Fibroblast of lung (primary cell): ENCODE results near the gene CERK. TPM values are rescaled to one million over a fixed set of nuclear protein-coding genes. Genes with fewer than 3 reads are reported as not detected.

Experiments
- DNase-seq, 2 donors: peaks; one replicate each; pipeline versions ENCODE4 v3.0.0 to v3.0.0-alpha.2; 2010; ENCODE audit warnings: low read depth in 2 of 2
- H2AFZ ChIP-seq: 2 replicates; pipeline ENCODE4 v1.5.1; 2012; ENCODE audit warnings: low read length, control low read depth, inconsistent platforms
- H3K27ac ChIP-seq: 2 replicates; pipeline ENCODE4 v1.5.1; 2011; ENCODE audit warnings: low read length, control low read depth; ENCODE audit not compliant: insufficient read depth
- H3K27me3 ChIP-seq: 2 replicates; pipeline ENCODE4 v1.5.1; 2011; ENCODE audit warnings: mild to moderate bottlenecking, low read length; ENCODE audit not compliant: control insufficient read depth, insufficient read depth
- H3K36me3 ChIP-seq: 2 replicates; pipeline ENCODE4 v1.5.1; 2011; ENCODE audit warnings: low read length; ENCODE audit not compliant: control insufficient read depth, insufficient read depth
- H3K4me1 ChIP-seq: 2 replicates; pipeline ENCODE4 v1.5.1; 2011; ENCODE audit warnings: low read length; ENCODE audit not compliant: control insufficient read depth, insufficient read depth; ENCODE audit errors: extremely low read depth
- H3K4me2 ChIP-seq: 2 replicates; pipeline ENCODE4 v1.5.1; 2011; ENCODE audit warnings: low read length, control low read depth; ENCODE audit not compliant: insufficient read depth; ENCODE audit errors: extremely low read depth
- H3K4me3 ChIP-seq, 4 experiments: fragments of 200-600 bp in 1 of 4; sonication (generic) in 1 of 4; replicated peaks in 1 of 4; 2 replicates each; pipeline ENCODE4 v1.5.1; 2011 to 2016; ENCODE audit warnings: low read length in 4 of 4, low read depth in 3 of 4, mild to moderate bottlenecking in 3 of 4, control low read depth in 2 of 4, inconsistent platforms in 1 of 4, mixed read lengths in 1 of 4; ENCODE audit not compliant: insufficient read depth in 1 of 4; ENCODE audit errors: control extremely low read depth in 1 of 4
- H3K79me2 ChIP-seq: 2 replicates; pipeline ENCODE4 v1.5.1; 2012; ENCODE audit warnings: mild to moderate bottlenecking, low read length, inconsistent platforms; ENCODE audit not compliant: control insufficient read depth, insufficient read depth
- H3K9ac ChIP-seq: 2 replicates; pipeline ENCODE4 v1.5.1; 2011; ENCODE audit warnings: mild to moderate bottlenecking, low read length, control low read depth; ENCODE audit not compliant: insufficient read depth
- H3K9me3 ChIP-seq: 2 replicates; pipeline ENCODE4 v1.5.1; 2012; ENCODE audit warnings: low read depth, low read length; ENCODE audit not compliant: control insufficient read depth, insufficient read depth
- H4K20me1 ChIP-seq: 2 replicates; pipeline ENCODE4 v1.5.1; 2011; ENCODE audit warnings: low read length; ENCODE audit not compliant: control insufficient read depth, insufficient read depth; ENCODE audit errors: extremely low read depth
- EZH2 ChIP-seq: IDR thresholded peaks from 2 replicates; pipeline ENCODE4 v1.5.1; 2012; ENCODE audit warnings: low read length, control low read depth, mild to moderate bottlenecking; ENCODE audit errors: missing control alignments
- polyA plus RNA-seq, 2 donors: library from polyadenylated mRNA; depleted of rRNA in 1 of 2; stranded (reverse) in 1 of 2; unstranded in 1 of 2; fragments of >200 nt; gene quantifications; 2 replicates each; pipeline ENCODE4 v1.2.1, GENCODE V29; 2011 to 2012; ENCODE audit warnings: missing spikeins in 1 of 2
- total RNA-seq: library from RNA; depleted of rRNA; stranded (reverse); fragments of >200 nt; gene quantifications from 2 replicates; pipeline ENCODE4 v1.2.1, GENCODE V29; 2014
- TF ChIP-seq, protein P1 (sequence below), 2 donors: IDR thresholded peaks in 1 of 2; conservative IDR thresholded peaks in 1 of 2; 1 replicate in 1 of 2; 2 replicates in 1 of 2; pipeline ENCODE4 v1.5.1; 2011 to 2012; ENCODE audit warnings: low read length in 2 of 2, control low read depth in 1 of 2, inconsistent platforms in 1 of 2, low read depth in 1 of 2, mild to moderate bottlenecking in 1 of 2

CERK gene
- total and polyA plus RNA-seq, 2 donors (not counting 1 experiment from before 2014, with no cell fraction given), result 19.5 to 24.9 TPM

- Histone ChIP-seq H3K27ac (no peak overlapping the region), H2AFZ (no peak overlapping the region), H3K9ac (no peak overlapping the region), H3K4me2 (no peak overlapping the region), H3K4me3 (no peak overlapping the region), H3K79me2 (peaks cover 39% of the 10 kb centered on the region), H3K4me1 (peaks cover 3% of the 10 kb centered on the region), H3K27me3 (no peaks in the 10 kb centered on the region), H4K20me1 (no peaks in the 10 kb centered on the region), H3K36me3 (no peaks in the 10 kb centered on the region), H3K9me3 (no peaks in the 10 kb centered on the region)
- TF ChIP-seq EZH2, result no peak
- TF ChIP-seq, protein P1, sequence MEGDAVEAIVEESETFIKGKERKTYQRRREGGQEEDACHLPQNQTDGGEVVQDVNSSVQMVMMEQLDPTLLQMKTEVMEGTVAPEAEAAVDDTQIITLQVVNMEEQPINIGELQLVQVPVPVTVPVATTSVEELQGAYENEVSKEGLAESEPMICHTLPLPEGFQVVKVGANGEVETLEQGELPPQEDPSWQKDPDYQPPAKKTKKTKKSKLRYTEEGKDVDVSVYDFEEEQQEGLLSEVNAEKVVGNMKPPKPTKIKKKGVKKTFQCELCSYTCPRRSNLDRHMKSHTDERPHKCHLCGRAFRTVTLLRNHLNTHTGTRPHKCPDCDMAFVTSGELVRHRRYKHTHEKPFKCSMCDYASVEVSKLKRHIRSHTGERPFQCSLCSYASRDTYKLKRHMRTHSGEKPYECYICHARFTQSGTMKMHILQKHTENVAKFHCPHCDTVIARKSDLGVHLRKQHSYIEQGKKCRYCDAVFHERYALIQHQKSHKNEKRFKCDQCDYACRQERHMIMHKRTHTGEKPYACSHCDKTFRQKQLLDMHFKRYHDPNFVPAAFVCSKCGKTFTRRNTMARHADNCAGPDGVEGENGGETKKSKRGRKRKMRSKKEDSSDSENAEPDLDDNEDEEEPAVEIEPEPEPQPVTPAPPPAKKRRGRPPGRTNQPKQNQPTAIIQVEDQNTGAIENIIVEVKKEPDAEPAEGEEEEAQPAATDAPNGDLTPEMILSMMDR (conservative IDR thresholded peaks at IDR 0.05 in 1 of 2, IDR thresholded peaks at IDR 0.05 in 1 of 2; ENCODE audit: low read depth in 1 of 2, low read length in 2 of 2), result no peak
- no peak for DNase-seq
These were observed 36.4 kb upstream of the CERK start for GRCh38 chr22:46774253-46774979.

GRCh38 chr22:46773076-46773475, 35.0 kb upstream of the CERK start:
- no peak for TF ChIP-seq EZH2
- TF ChIP-seq, protein P1 (conservative IDR thresholded peaks at IDR 0.05 in 1 of 2, IDR thresholded peaks at IDR 0.05 in 1 of 2; ENCODE audit: low read depth in 1 of 2, low read length in 2 of 2), result no peak
- Histone ChIP-seq H3K4me2 (no peak overlapping the region), H3K79me2 (peaks cover 41% of the 10 kb centered on the region), H3K27ac (no peak overlapping the region), H3K36me3 (no peaks in the 10 kb centered on the region), H3K9me3 (no peaks in the 10 kb centered on the region), H3K9ac (no peak overlapping the region), H3K4me3 (no peak overlapping the region), H2AFZ (no peak overlapping the region), H4K20me1 (no peaks in the 10 kb centered on the region), H3K27me3 (no peaks in the 10 kb centered on the region), H3K4me1 (peaks cover 3% of the 10 kb centered on the region)
- no peak for DNase-seq

- H3K9me3 ChIP-seq, result no peaks in the 10 kb centered on the region
- no peak for DNase-seq
- H3K36me3 ChIP-seq, result no peaks in the 10 kb centered on the region
- no peak overlapping the region for H2AFZ ChIP-seq
- H3K4me3 ChIP-seq, result no peak overlapping the region
- peaks cover 39% of the 10 kb centered on the region for H3K79me2 ChIP-seq
- TF ChIP-seq, protein P1 (conservative IDR thresholded peaks at IDR 0.05 in 1 of 2, IDR thresholded peaks at IDR 0.05 in 1 of 2; ENCODE audit: low read depth in 1 of 2, low read length in 2 of 2), result no peak
- TF ChIP-seq EZH2, result no peak
- peaks cover 3% of the 10 kb centered on the region for H3K4me1 ChIP-seq
- no peak overlapping the region for H3K4me2 ChIP-seq
- H3K27ac ChIP-seq, result peak overlapping the region; percentile 5
- H4K20me1 ChIP-seq, result no peaks in the 10 kb centered on the region
- no peaks in the 10 kb centered on the region for H3K27me3 ChIP-seq
- H3K9ac ChIP-seq, result no peak overlapping the region
These were observed 32.7 kb upstream of the CERK start for GRCh38 chr22:46770726-46771125.
